HG03103 (cell line): ENCODE measurements around the gene LAMA5.

ENCODE experiments used
- ATAC-seq: cut with Tn5 transposase; IDR thresholded peaks from one replicate; pipeline ENCODE4 v1.9.1; 2021; ENCODE audit warnings: low read depth; ENCODE audit not compliant: unreplicated experiment

The LAMA5 gene, protein sequence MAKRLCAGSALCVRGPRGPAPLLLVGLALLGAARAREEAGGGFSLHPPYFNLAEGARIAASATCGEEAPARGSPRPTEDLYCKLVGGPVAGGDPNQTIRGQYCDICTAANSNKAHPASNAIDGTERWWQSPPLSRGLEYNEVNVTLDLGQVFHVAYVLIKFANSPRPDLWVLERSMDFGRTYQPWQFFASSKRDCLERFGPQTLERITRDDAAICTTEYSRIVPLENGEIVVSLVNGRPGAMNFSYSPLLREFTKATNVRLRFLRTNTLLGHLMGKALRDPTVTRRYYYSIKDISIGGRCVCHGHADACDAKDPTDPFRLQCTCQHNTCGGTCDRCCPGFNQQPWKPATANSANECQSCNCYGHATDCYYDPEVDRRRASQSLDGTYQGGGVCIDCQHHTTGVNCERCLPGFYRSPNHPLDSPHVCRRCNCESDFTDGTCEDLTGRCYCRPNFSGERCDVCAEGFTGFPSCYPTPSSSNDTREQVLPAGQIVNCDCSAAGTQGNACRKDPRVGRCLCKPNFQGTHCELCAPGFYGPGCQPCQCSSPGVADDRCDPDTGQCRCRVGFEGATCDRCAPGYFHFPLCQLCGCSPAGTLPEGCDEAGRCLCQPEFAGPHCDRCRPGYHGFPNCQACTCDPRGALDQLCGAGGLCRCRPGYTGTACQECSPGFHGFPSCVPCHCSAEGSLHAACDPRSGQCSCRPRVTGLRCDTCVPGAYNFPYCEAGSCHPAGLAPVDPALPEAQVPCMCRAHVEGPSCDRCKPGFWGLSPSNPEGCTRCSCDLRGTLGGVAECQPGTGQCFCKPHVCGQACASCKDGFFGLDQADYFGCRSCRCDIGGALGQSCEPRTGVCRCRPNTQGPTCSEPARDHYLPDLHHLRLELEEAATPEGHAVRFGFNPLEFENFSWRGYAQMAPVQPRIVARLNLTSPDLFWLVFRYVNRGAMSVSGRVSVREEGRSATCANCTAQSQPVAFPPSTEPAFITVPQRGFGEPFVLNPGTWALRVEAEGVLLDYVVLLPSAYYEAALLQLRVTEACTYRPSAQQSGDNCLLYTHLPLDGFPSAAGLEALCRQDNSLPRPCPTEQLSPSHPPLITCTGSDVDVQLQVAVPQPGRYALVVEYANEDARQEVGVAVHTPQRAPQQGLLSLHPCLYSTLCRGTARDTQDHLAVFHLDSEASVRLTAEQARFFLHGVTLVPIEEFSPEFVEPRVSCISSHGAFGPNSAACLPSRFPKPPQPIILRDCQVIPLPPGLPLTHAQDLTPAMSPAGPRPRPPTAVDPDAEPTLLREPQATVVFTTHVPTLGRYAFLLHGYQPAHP (N-terminal part only)

DNA sequence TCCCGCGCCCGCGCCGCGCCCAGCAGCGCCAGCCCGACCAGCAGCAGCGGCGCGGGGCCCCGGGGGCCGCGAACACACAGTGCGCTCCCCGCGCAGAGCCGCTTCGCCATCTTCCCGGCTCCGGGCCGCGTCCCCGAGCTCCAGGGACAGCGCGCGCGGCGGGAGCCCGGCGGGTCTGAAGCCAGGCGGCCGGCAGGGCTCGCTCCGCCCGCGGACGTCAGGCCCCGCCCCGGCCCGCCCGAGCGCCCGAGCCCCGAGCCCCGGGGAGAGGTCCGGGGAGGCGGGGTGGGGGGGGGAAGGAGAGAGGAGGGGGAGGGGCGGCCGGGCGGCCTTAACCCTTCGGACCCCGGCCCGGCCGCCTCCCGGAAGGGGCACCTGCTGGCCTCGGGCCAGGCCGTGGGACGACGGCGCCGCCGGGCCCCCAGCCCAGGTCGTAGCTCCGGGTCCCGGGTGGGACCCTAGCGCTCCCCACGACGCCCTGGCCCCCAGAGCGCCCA lies at the start of gene LAMA5:
Gene LAMA5 (minus strand): TSS at position 177 of the 497 bp plus-strand sequence. CDS start 67 bp downstream, at position 110.
- no peak for ATAC-seq

DNA sequence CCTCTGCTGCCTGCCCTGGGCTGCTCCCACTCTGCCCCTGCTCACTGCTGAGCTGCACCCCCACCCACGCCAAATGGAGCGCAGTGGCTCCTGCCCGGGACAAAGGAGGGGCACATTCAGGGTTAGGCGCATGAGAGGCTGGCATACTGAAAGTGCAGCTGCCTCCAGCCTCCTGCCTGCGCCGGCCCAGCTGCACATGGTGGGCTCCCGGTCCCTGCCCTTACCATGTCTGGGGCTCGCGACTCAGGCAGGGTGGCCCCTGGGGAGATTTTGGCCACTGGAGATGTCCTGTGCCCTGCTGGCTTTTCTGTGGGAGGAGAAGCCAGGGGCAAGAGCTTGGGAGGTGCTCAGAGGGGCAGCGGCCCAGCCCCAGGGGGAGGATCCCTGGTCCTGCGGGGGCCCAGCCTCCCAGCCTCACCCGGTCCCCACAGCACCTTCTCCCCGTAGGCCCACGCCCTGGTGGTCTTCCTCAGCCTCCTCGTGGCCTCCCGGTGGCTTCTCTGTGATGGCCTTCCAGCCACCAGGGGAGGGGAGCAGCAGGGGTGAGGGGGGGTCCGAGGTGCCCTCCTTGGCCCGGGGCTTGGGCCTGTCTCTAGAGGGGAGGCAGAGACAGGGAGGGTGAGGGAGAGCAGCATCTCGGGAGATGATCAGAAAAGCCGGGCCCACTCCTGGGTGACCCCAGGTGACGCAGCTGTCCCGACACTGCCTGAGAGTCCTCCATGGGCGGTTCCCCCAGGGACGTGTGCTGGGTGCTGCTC lies 48.4 kb upstream of the LAMA5 start:
- no peak for ATAC-seq

DNA sequence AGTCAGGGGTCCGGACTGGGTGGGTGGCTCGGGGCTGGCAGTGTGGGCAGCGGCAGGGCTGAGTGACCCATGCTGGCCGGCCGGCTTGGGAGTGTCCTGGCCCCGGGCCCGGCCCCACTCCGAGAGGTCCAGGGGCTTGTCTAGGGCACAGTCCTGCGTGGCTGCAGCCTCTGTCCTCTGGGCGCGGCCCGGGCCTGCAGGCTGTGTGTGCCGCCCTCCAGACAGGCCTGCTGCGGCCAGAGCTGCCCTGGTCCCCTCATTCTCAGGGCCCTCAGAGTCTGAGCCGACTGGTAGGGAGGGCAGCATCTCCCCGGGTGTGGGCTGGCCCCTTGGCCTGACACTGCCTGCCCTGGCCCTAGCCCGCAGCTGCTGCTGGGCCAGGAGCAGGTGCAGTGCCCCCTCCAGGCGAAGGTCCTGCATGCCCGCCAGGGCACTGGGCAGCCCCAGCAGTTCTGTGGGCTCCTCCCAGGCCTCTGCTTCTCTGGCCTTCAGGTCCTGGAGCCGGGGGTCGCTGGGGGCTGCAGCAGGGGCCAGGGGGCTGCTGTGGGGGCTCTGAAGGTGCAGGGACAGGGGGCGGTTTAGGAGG lies 46.9 kb upstream of the LAMA5 start:
- ATAC-seq = no peak

DNA sequence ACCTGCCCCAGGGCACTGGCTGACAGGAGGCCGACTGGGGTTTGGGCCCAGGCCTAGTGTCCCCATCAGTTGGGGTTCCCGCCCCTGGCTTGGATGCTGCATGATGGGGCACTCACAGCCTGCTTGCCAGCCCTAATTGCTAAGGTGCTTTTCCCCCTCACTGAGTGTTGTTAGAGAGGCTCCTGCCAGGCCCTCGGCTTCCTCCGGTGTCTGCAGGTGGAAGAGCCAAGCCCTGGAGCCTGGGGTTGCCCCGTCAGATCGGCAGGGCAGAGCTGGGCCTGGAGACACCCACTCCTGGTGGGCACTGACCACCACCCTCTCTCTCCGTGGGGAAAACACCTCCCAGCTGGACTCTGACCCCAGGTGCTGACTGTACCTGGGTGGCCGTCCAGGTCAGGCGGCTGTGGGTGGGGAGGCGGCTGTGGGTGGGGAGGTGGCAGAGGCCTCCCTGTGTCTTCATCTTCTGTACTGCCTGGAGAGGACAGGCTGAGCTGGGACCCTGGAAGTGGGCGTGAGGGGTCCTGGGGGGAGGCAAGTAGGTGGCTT lies 46.0 kb upstream of the LAMA5 start:
- ATAC-seq = no peak

DNA sequence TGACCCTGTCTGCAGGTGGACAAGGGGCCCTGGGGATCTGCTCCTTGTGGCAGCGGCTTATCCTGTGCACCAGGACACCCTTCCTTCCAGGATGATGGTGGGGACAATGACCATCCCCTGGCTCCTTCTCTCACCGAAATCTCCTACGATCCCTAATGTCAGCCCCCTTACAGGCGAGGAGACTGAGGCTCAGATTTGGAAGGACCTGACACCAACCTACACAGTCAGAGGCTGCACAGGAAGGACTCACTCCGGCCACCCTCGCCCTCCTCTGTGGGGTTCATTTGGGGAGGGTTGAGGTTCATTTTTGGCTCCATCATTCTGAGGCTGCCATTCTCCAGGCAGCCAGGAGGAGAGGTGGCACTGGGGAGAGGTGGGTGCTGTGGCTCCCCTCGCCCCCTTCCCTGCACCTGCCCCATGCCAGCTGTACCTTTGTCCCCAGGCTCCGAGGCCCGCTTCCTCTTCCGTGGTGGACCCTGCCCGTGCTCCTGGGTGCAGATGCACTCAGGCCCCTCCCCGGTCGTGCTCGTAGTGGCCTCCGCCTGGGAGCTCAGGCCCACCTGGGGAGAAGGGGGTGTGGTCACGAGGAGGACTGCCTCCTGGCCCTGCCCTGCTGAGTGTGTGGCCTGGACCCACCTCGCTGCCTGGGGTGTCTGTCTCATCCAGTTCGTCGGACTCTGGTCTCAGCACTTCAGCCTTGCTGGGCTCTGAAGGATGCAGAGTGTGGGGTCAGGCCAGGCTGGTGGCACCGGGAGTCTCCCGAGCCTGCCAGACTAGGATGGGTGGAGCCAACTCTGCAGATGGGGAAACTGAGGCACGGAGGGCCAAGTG lies 45.3 kb upstream of the LAMA5 start:
- ATAC-seq = no peak

DNA sequence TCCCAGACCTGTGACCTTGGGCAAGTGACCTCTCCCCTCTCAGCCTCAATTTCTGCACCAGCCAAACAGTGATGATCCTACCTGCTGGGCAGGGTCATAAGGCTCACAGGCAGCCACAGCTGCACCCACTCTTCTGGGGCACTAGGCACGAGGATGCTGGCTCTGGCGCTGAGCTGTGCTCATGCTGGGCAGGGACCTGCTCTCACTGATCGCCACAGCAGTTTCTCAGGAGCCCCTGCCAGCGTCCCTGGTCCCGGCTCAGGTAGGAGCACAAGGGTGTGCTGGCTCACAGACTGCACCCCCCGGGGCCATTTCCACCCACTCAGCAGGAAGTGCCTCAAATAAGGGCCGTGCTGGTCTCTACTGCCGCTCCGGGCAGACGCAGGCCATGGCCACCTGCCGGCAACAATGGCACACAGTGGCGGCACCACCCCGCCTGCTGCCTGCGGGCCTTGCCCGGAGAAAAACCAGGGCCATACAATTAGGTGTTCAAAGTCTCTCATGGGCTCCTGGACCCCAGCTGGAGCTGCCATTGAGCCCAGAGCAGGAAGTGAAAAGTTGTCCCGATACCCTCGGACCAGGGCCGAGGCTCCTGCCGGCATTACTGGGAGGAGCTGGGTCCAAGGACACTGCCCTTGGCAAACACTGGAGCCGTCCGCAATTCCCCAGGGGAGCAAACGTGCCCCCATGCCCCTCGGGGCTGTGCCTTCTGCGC lies 44.5 kb upstream of the LAMA5 start:
- no peak for ATAC-seq

DNA sequence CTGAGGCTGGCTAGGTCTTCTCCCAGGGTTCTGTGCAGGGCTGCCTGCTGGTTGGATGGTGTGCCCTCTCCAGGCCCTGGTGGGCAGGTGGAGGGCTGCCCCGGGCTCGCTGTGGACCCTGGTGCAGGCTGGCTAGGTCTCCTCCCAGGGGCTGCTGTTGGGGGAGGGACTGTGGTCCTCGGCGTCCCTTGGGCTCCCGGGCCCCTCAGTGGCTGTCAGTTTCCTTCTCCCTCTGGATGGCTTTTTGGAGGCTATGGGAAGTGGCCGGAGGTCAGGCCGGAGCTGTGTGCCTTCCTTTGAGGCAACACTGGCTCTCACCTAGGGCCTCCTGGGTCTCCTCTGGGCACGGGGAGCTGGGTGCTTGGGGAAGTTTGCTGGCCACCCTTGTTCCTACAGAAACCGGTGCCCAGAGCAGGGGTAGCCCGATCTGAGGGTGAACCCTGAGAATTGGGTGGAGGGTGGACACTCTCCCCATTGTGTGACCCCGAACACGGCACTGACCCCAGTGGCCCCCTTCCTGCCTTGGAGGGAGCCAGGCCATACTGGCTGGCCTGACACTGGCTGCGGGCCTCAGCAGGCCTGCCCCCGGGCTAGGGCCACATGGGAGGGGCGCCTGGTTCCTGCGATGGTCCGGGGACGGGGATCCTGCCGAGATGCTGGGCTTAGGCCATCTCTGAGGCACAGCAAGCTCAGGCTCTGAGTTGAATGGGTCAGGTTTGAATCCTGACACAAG lies 43.8 kb upstream of the LAMA5 start:
- ATAC-seq = no peak

DNA sequence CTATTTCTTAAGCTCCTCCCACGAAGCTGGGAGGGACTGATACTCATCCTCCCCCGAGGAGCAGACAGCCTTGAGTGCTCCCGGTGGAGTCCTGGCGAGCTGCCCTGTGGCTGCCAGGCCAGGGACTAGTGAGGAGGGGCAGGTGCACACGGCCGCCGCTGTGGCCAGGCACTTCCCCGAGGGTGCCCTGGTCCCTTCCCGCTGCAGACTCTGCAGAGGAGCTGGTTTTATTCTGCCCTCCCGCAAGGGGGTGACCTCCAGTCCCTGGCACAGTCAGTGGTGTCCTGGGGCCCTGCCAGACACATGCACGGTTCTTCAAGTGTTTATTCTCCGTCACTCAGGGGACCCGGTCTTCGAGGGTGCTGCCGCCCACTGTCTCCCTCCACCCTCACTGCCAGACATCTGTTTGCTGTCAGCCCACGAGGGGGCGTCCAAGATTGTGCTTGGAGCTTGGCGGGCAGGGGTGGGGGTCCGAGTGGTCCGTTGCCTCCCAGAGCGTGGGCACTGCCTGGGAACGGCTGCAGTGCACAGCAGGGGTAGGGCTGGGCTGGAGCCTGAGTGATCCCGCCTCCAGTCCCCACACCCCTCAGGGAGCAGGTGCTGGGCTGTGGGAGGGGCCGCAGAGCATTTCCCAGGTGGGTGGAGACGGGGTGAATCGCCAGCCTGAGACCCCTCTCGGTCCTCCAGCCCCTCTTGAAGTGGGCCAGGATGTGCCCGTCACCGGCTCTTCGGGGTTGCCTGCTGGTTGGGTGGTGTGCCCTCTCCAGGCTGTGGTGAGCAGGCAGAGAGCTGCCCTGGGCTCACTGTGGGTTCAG lies 43.0 kb upstream of the LAMA5 start:
- ATAC-seq = no peak

DNA sequence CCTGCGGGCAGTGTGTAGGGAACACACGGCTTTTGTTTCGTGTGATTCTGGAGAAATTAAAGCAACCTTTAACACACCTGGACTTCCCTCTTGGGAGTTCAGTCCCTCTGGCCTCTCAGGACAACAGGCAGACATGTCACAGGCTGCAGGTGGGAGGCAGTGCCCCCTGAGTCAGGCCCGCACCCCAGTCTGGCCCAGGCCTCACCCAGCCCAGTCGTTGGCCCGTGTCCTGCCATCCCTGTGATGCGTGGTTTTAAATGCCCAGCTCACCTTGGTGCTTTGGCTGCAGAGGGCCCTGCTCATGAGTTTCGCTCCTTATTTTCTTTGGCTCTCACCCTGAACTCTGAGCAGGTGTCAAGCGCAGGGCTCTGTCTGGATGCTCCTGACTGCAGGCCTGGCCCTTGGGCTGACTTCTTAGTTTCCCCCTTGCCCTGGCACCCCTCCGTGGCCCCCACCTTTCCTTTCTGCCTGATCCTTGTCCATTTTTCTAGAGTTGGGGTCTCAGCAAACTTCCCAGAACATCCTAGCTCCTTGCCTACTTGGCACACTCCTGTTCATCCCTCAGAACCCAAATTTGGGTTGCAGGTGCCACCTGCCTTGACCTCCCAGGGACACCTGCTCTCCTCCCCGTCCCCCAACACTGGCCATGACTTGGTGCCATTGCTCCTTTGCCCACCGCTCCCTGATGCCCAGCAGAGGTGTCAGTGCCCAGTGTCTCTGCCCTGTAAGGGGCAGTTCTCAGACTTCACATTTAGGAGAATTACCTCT lies 42.2 kb upstream of the LAMA5 start:
- ATAC-seq = no peak

DNA sequence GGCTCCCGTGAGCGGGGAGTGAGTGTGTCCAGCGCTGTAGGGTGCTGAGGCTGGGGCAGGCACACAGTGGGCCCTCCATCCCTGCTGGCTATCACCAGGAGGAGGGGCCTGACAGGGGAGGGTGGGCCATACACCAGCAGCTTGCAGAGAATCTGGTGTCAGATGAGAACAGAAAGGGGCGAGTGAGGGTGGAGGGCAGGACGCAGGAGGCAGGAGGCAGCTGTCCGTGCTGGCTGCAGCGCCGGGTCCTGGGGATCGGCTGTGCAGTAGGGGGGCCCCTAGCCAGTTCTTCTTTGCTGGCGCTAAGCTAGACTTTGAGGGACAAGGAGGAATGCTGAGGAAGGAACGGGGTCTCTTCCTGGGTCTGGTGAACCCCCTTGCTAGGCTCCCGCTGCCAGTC lies 41.5 kb upstream of the LAMA5 start:
- ATAC-seq = no peak

DNA sequence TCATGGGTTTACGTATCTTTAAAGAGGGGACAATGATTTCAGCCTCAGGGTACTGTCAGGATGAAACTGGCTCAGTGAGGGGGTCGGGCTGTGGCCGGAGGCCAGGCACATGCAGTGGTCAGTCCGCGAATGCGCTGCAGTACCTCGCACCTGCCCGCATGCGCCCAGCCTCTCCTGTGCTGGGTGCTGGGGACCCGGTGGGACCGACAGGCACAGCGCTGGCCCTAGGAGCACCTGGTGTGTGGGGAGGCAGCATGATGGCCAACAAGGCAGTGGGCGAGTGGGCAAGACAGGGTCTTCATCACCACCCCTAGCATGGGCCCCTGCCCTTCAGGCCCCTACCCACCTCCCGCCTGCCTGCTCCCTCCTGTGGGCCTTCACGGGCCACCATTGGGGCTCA lies 40.9 kb upstream of the LAMA5 start:
- no peak for ATAC-seq

DNA sequence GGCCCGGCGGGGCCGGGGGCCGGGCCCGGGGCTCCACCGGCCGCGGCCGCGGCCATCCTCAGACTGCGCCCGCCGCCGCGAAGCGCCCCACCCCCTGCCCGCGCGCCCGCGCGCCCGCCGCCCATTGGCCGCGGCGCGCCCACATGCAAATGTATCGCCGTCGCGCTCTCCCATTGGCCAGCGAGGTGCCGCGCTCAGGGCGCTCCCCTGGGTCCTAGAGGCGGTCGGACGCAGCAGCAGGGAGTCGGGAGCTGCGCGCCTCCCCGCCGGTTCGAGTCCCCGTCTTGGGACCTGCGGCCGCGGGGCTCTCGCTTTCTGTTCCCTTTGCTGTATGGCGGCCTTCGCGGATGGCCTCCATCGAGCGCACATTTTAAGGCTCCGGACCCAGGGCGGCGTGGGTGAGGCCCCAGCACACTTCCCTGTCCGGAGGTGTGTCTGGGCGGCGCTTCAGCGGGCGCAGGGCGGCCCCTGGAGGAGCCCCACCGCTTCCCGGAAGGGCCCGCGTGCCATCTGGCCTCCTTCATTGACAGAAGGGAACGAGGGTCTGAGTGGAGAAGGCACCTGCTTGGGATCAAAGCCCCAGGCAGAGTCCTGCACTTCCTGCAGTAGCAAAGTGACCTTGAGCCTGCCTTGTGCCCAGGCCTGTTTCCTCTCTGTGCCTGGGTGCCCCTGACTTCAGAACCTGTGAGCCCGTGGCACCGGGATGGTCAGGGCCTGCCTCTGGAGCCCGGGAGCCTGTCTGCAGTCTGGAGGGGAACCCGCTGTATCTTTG lies 40.3 kb upstream of the LAMA5 start, which contains the start of gene CABLES2:
Gene CABLES2 (minus strand): TSS at position 65 of the 772 bp plus-strand sequence. CDS start 9 bp downstream, at position 56.
- peak; percentile 76 for ATAC-seq

DNA sequence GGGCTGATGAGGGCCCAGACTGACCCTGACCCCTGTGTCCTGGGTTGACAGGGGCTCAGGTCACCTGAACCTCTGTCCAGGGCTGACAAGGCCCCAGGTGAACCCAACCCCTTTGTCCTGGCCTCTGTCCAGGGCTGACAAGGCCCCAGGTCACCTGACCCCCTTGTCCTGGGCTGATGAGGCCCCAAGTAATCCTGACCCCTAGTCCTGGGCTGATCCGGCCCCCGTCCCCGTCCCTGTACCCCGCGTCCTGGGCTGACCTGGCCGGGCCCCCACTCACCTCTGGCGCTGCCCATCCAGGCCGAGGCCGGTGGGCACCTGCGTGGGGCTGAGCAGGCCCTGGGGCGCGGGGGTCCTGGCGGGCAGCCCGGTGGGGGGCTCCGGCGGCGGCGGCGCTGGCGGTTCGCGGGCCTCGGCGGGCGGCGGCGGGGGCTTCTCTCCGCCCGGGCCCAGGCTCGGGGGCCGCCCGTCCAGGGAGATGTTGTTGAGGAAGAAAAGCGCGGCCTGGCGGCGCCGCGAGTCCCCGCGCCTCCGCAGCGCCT lies 39.6 kb upstream of the LAMA5 start:
- ATAC-seq = no peak

DNA sequence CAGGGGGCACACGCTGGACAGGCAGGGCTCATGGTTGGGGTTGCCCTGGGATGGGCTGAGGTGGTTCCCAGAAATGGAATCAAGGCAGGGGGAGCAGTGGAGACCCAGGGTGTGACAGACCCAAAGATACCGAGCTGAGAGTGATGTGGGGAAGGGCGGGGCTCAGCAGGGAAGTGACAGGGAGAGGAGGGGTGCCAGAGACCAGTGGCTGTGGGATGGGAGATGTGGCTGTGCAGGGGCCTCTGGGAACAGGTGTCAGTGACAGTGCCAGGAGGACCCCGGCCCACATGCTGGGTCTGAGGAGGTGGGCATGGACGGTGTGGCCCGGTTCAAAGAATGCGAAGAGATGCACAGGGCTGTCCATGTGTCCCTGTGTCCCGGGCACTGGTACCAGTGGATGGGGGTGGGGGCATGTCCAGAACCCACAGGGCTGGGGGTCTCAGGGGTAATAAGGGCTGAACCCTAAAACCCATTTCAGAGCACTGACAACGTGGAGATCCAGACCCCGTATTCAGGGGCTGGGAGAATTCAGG lies 38.9 kb upstream of the LAMA5 start:
- no peak for ATAC-seq
